H1 (cell line): ENCODE measurements around the gene KLHDC4. TPM values are rescaled to one million over a fixed set of nuclear protein-coding genes. Genes with fewer than 3 reads are reported as not detected.

Source experiments
- CTCF ChIA-PET: fragments of 300-600 bp; sonication (Branson Sonifier 250); formaldehyde crosslinking; loops from one replicate; lab custom pipeline; 2021; ENCODE audit not compliant: partially characterized antibody; lab: Charles Lee
- POLR2A ChIA-PET: fragments of 300-600 bp; sonication (Branson Sonifier 250); formaldehyde crosslinking; loops from one replicate; lab custom pipeline; 2021; ENCODE audit warnings: inconsistent platforms; ENCODE audit not compliant: partially characterized antibody; lab: Charles Lee
- DNase-seq, 2 experiments: peaks; one replicate each; pipeline versions ENCODE4 v3.0.0 to v3.0.0-alpha.2; 2010 to 2022; ENCODE audit warnings: low spot score in 2 of 2, low read depth in 1 of 2, mixed read lengths in 1 of 2
- FAIRE-seq: peaks from 2 replicates; lab custom pipeline; 2011; peaks lifted over from hg19 to GRCh38; lab: Jason Lieb, UNC
- H2AFZ ChIP-seq: 2 replicates; pipeline ENCODE4 v1.8.1; 2012; ENCODE audit warnings: low read length, inconsistent platforms
- H2AK5ac ChIP-seq: 2 replicates; pipeline ENCODE4 v1.6.1; 2013; ENCODE audit warnings: low read depth, low read length
- H2BK120ac ChIP-seq: replicated peaks from 2 replicates; pipeline ENCODE3; 2013; ENCODE audit warnings: low read depth, low read length, inconsistent platforms
- H2BK12ac ChIP-seq: 2 replicates; pipeline ENCODE4 v1.6.1; 2013; ENCODE audit warnings: low read depth, low read length
- H2BK15ac ChIP-seq: 2 replicates; pipeline ENCODE4 v1.6.1; 2013; ENCODE audit warnings: low read length
- H2BK20ac ChIP-seq: 2 replicates; pipeline ENCODE4 v1.6.1; 2013; ENCODE audit warnings: low read length
- H2BK5ac ChIP-seq: 2 replicates; pipeline ENCODE4 v1.6.1; 2013; ENCODE audit warnings: low read depth, low read length
- H3K14ac ChIP-seq: 2 replicates; pipeline ENCODE4 v1.6.1; 2013; ENCODE audit warnings: inconsistent platforms; ENCODE audit not compliant: insufficient read length
- H3K18ac ChIP-seq: 2 replicates; pipeline ENCODE4 v1.6.1; 2013; ENCODE audit warnings: low read length; ENCODE audit errors: extremely low read depth
- H3K23ac ChIP-seq: 2 replicates; pipeline ENCODE4 v1.6.1; 2013; ENCODE audit warnings: inconsistent platforms; ENCODE audit not compliant: insufficient read length
- H3K23me2 ChIP-seq: 2 replicates; pipeline ENCODE4 v1.6.1; 2013; ENCODE audit warnings: low read depth, low read length
- H3K27ac ChIP-seq: 2 replicates; pipeline ENCODE4 v1.6.1; 2011; ENCODE audit warnings: low read depth, low read length, inconsistent platforms
- H3K27me3 ChIP-seq, 4 experiments: replicated peaks in 1 of 4; 1 replicate in 1 of 4; 2 replicates in 3 of 4; pipeline versions ENCODE4 v1.6.1 to v1.8.1; 2011 to 2013; ENCODE audit warnings: low read length in 3 of 4, mild to moderate bottlenecking in 3 of 4, inconsistent platforms in 2 of 4, mixed read lengths in 2 of 4, moderate library complexity in 1 of 4; ENCODE audit not compliant: control insufficient read depth in 3 of 4, insufficient read depth in 3 of 4; ENCODE audit errors: extremely low read depth in 1 of 4
- H3K36me3 ChIP-seq, 4 experiments: 2 replicates each; pipeline versions ENCODE4 v1.6.1 to v1.8.1; 2011 to 2013; ENCODE audit warnings: mild to moderate bottlenecking in 4 of 4, low read length in 3 of 4, moderate library complexity in 2 of 4, control low read depth in 1 of 4, inconsistent platforms in 1 of 4; ENCODE audit not compliant: insufficient read depth in 4 of 4, control insufficient read depth in 2 of 4
- H3K4ac ChIP-seq: replicated peaks from 2 replicates; pipeline ENCODE3; 2013; ENCODE audit warnings: low read length, low read depth, mixed read lengths, inconsistent platforms; ENCODE audit not compliant: insufficient read length
- H3K4me1 ChIP-seq, 4 experiments: replicated peaks in 1 of 4; 1 replicate in 1 of 4; 2 replicates in 3 of 4; pipeline versions ENCODE4 v1.6.1 to v1.8.1; 2011 to 2013; ENCODE audit warnings: low read length in 3 of 4, inconsistent platforms in 2 of 4, mixed read lengths in 1 of 4; ENCODE audit not compliant: insufficient read depth in 4 of 4, control insufficient read depth in 3 of 4
- H3K4me2 ChIP-seq, 2 experiments: 2 replicates each; pipeline versions ENCODE4 v1.6.1 to v1.8.1; 2011 to 2013; ENCODE audit warnings: low read depth in 2 of 2, low read length in 2 of 2, control low read depth in 1 of 2, inconsistent platforms in 1 of 2, mild to moderate bottlenecking in 1 of 2; ENCODE audit not compliant: insufficient read depth in 1 of 2
- H3K4me3 ChIP-seq, 4 experiments: fragments of 200-600, 300-600 bp in 1 of 4; sonication (generic), shearing (Covaris generic), sonication (Bioruptor Twin) in 1 of 4; 2 replicates each; pipeline versions ENCODE4 v1.5.1 to v1.8.1; 2011 to 2016; ENCODE audit warnings: low read length in 4 of 4, low read depth in 3 of 4, control low read depth in 2 of 4, inconsistent platforms in 2 of 4, mild to moderate bottlenecking in 2 of 4, mixed read lengths in 1 of 4, moderate library complexity in 1 of 4; ENCODE audit not compliant: insufficient read depth in 2 of 4; ENCODE audit errors: extremely low read depth in 1 of 4
- H3K56ac ChIP-seq: replicated peaks from 2 replicates; pipeline ENCODE3; 2013; ENCODE audit warnings: low read depth, mild to moderate bottlenecking, mixed read lengths, low read length, inconsistent platforms; ENCODE audit not compliant: insufficient read length
- H3K79me1 ChIP-seq: 2 replicates; pipeline ENCODE4 v1.6.1; 2013; ENCODE audit warnings: low read depth, low read length, control low read depth
- H3K79me2 ChIP-seq, 2 experiments: 2 replicates each; pipeline versions ENCODE4 v1.6.1 to v1.8.1; 2012 to 2013; ENCODE audit warnings: low read length in 2 of 2, mild to moderate bottlenecking in 2 of 2, inconsistent platforms in 1 of 2; ENCODE audit not compliant: insufficient read depth in 2 of 2, control insufficient read depth in 1 of 2
- H3K9ac ChIP-seq, 4 experiments: replicated peaks in 1 of 4; 1 replicate in 1 of 4; 2 replicates in 3 of 4; pipeline versions ENCODE4 v1.6.1 to v1.8.1; 2011 to 2013; ENCODE audit warnings: low read depth in 3 of 4, low read length in 3 of 4, control low read depth in 2 of 4, mild to moderate bottlenecking in 2 of 4, moderate library complexity in 2 of 4, inconsistent platforms in 1 of 4; ENCODE audit errors: extremely low read depth in 1 of 4
- H3K9me3 ChIP-seq, 2 experiments: 2 replicates each; pipeline versions ENCODE4 v1.6.1 to v1.8.1; 2012 to 2013; ENCODE audit warnings: mild to moderate bottlenecking in 2 of 2, moderate library complexity in 2 of 2, control low read depth in 1 of 2, inconsistent platforms in 1 of 2, low read depth in 1 of 2, low read length in 1 of 2, mixed read lengths in 1 of 2; ENCODE audit not compliant: insufficient read depth in 2 of 2
- H4K20me1 ChIP-seq, 2 experiments: replicated peaks in 1 of 2; 2 replicates each; pipeline versions ENCODE3 to v1.8.1; 2011 to 2013; ENCODE audit warnings: inconsistent platforms in 2 of 2, low read length in 2 of 2, mild to moderate bottlenecking in 1 of 2; ENCODE audit not compliant: insufficient read depth in 2 of 2, control insufficient read depth in 1 of 2
- H4K5ac ChIP-seq: 2 replicates; pipeline ENCODE4 v1.6.1; 2013; ENCODE audit warnings: low read length, low read depth, mixed read lengths, inconsistent platforms; ENCODE audit not compliant: insufficient read length
- H4K8ac ChIP-seq: 2 replicates; pipeline ENCODE4 v1.8.0; 2013; ENCODE audit warnings: mild to moderate bottlenecking, moderate library complexity, low read length, inconsistent platforms; ENCODE audit not compliant: insufficient read depth; ENCODE audit errors: extremely low read depth
- H4K91ac ChIP-seq: replicated peaks from 2 replicates; pipeline ENCODE3; 2013; ENCODE audit warnings: low read length, mixed read lengths, inconsistent platforms; ENCODE audit not compliant: insufficient read length
- CREB1 ChIP-seq: IDR thresholded peaks from 2 replicates; pipeline ENCODE4 v1.6.1; 2012; ENCODE audit warnings: inconsistent platforms
- POLR2AphosphoS5 ChIP-seq: IDR thresholded peaks from 2 replicates; pipeline ENCODE4 v1.6.1; 2011; ENCODE audit warnings: low read depth, low read length
- WGBS, 2 experiments: shearing (Covaris generic) in 1 of 2; methylation state at CpG; one replicate each; pipeline versions ENCODE4 v1.1.6 to v1.1.7; 2013 to 2015; ENCODE audit warnings: low lambda C conversion rate in 2 of 2, mixed read lengths in 2 of 2, inconsistent platforms in 1 of 2, low coverage in 1 of 2, missing lambda C conversion rate in 1 of 2; ENCODE audit not compliant: insufficient replicate concordance in 2 of 2, insufficient coverage in 1 of 2, insufficient read length in 1 of 2; ENCODE audit errors: extremely low coverage in 1 of 2, missing lambda C conversion rate in 1 of 2; 5-methylcytosine and 5-hydroxymethylcytosine counted together
- polyA plus RNA-seq, 7 experiments: library from polyadenylated mRNA; depleted of rRNA in 3 of 7; stranded (reverse) in 5 of 7; unstranded in 2 of 7; fragments of >200 nt in 5 of 7; fragments of 200-250 nt in 2 of 7; gene quantifications; 1 replicate in 5 of 7; 2 replicates in 1 of 7; 4 replicates in 1 of 7; pipeline versions ENCODE4 v1.2.1 to v1.2.3, GENCODE V29; 2011 to 2013; ENCODE audit warnings: missing spikeins in 2 of 7, mixed read lengths in 2 of 7
- total RNA-seq: library from RNA; stranded (reverse); fragmentation: NEBNext Ultra II Directional; extraction: Animal tissue kit (Norgen Biotek cat#: 25700); gene quantifications from 2 replicates; pipeline ENCODE4 v1.2.1, GENCODE V29; 2021

The KLHDC4 gene
- total and polyA plus RNA-seq, 2 of the 8 experiments (the other 6 are each of a cell fraction or from before 2014, with no cell fraction given) = 23.7 to 63.9 TPM

- no peak overlapping the region for H2BK15ac ChIP-seq
- H3K79me1 ChIP-seq = no peaks in the 10 kb centered on the region; the same call in 1 of the 2 replicates
- no peak overlapping the region for H2BK120ac ChIP-seq
- H2AFZ ChIP-seq = no peak overlapping the region
- 93% methylated on average over 19 of the region's 19 CpGs; no CpG with 5 or more reads in 1 of the 2 experiments for WGBS, 2 experiments
- H3K4me2 ChIP-seq = no peak overlapping the region
- no peaks in the 10 kb centered on the region; a peak in 1 of 7 replicates for H3K4me1 ChIP-seq
- H3K79me2 ChIP-seq = no peaks in the 10 kb centered on the region
- no peak overlapping the region; the same call in 1 of the 2 replicates for H4K8ac ChIP-seq
- ChIA-PET CTCF (interaction anchor here (1.0 to 3.2 kb wide), 5 partner anchors 11 to 134 kb away, joined by 3 to 16 read pairs (median 4); no protein-coding TSS in a partner anchor), POLR2A (no interaction called here)
- no peaks in the 10 kb centered on the region for H3K9me3 ChIP-seq
- no peak overlapping the region for H3K14ac ChIP-seq
- no peak overlapping the region for H2BK5ac ChIP-seq
- H3K23me2 ChIP-seq = no peaks in the 10 kb centered on the region
- FAIRE-seq = no peak
- H3K36me3 ChIP-seq = peaks cover 0 to 7% (median 0%) of the 10 kb centered on the region in 4 experiments; a peak in 1 of 8 replicates
- H3K56ac ChIP-seq = no peak overlapping the region
- H2BK12ac ChIP-seq = no peak overlapping the region
- no peaks in the 10 kb centered on the region for H3K27me3 ChIP-seq
- no peak overlapping the region for H2AK5ac ChIP-seq
- H4K91ac ChIP-seq = no peak overlapping the region
- H2BK20ac ChIP-seq = no peak overlapping the region
- no peak overlapping the region for H3K9ac ChIP-seq
- TF ChIP-seq POLR2AphosphoS5 (peak; percentile 16; the same call in 1 of the 2 replicates), CREB1 (no peak)
- no peak overlapping the region for H3K27ac ChIP-seq
- peaks cover 9 to 12% of the 10 kb centered on the region in 2 experiments for H4K20me1 ChIP-seq
- DNase-seq = no peak
- H3K4ac ChIP-seq = no peak overlapping the region
- H3K18ac ChIP-seq = no peak overlapping the region
- no peak overlapping the region for H3K23ac ChIP-seq
- H4K5ac ChIP-seq = no peak overlapping the region
- no peak overlapping the region for H3K4me3 ChIP-seq
Observed at GRCh38 chr16:87685405-87685755, 80.4 kb downstream of the KLHDC4 start.
